D721Med (cell line): ENCODE data around the gene TSGA10.
"Not testable (repeated sequence)": the region's sequence is repeated elsewhere in the genome, so short reads cannot be mapped to it uniquely, and the experiment has no call there.

Source experiments
- DNase-seq: peaks from one replicate; pipeline ENCODE4 v3.0.0; 2011; ENCODE audit warnings: low spot score; ENCODE audit not compliant: insufficient read length
- FAIRE-seq: peaks from 2 replicates; lab custom pipeline; 2011; peaks lifted over from hg19 to GRCh38; lab: Jason Lieb, UNC
- CTCF ChIP-seq: IDR thresholded peaks from 2 replicates; pipeline ENCODE4 v1.5.1; 2012; ENCODE audit warnings: mild to moderate bottlenecking, control low read depth; ENCODE audit not compliant: insufficient read depth; ENCODE audit errors: missing control alignments

The TSGA10 gene

GRCh38 chr2:99072551-99072950 is 82.2 kb downstream of the TSGA10 start:
- TF ChIP-seq CTCF = no peak
- FAIRE-seq (no peak), DNase-seq (no peak)

GRCh38 chr2:99067871-99068625 is 86.7 kb downstream of the TSGA10 start:
- DNase-seq (no peak), FAIRE-seq (no peak)
- no peak for TF ChIP-seq CTCF

- TF ChIP-seq CTCF = peak; percentile 66
- DNase-seq (no peak), FAIRE-seq (peak; percentile 67)
Observed at GRCh38 chr2:99066075-99066958, 88.4 kb downstream of the TSGA10 start.

- not testable (repeated sequence) for DNase-seq, FAIRE-seq
Observed at GRCh38 chr2:99049187-99049586, 105.6 kb downstream of the TSGA10 start.

GRCh38 chr2:99040736-99041300 is 113.9 kb downstream of the TSGA10 start:
- DNase-seq = not testable (repeated sequence)

GRCh38 chr2:99035920-99036319 is 118.8 kb downstream of the TSGA10 start:
- FAIRE-seq (no peak), DNase-seq (no peak)
- no peak for TF ChIP-seq CTCF

More at GRCh38 chr2:99040736-99041300, 113.9 kb downstream of the TSGA10 start:
- not testable (repeated sequence) for FAIRE-seq

GRCh38 chr2:99032786-99033185 is 122.0 kb downstream of the TSGA10 start:
- DNase-seq (no peak), FAIRE-seq (no peak)
- no peak for TF ChIP-seq CTCF
